ENCODE data around the gene CACNA2D3. TPM values are rescaled to one million over a fixed set of nuclear protein-coding genes. Genes with fewer than 3 reads are reported as not detected.

The CACNA2D3 gene
- total RNA-seq, 1 donor from 2014 or later = not detected

DNA sequence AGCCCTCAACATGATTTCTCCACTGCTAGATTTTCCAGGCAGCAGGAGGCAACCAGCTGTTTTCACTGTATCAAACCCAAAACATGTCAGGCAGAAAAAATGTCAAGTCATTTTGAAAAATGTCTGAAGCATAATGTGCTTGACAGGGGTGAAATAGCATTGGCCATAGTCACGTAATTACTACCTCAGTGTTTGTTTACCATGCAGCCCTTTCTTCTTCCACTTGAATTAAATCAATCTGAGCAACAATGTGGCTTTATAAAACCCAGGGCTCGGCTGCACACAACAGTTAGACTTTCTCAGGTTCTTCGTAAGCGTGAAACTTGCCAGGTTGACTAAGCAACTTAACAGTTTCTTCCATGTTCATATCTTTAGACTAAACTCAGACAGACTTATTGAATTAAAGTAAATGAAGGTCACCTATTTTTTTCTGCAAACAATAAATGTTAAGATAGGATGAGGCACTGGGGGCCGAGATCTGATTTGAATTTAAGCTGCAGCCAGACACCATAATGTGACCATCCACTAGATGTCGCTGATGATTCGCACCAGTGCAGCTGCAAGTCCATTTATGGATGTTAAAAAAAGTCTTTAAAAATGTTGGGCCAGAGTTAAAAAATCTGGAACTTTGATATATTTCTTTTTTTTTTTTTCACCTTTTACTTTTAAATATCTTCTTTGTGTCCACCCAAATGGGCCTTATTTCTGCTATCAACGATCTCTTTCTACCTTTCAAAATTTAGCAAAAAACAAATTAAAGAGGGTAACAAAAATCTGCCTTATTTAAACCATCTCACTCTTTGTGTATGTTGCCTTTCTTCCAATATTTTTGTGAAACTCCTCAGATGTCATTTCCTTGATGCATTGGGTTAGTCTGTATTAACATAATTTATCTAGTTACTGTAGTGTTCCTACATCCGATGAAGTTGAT, 305.9 kb downstream of the CACNA2D3 start:
- Mint-ChIP-seq H3K36me3 (ENCODE audit: low read depth) (no peaks in the 10 kb centered on the region), H3K27me3 (ENCODE audit: low read depth) (peaks cover 9% of the 10 kb centered on the region), H3K4me3 (ENCODE audit: unreplicated experiment) (no peak overlapping the region), H3K27ac (ENCODE audit: unreplicated experiment) (peak overlapping the region; percentile 10), H3K4me1 (ENCODE audit: low read depth) (peaks cover 5% of the 10 kb centered on the region), H3K9me3 (ENCODE audit: low read depth) (no peaks in the 10 kb centered on the region)
- TF ChIP-seq, protein P1, sequence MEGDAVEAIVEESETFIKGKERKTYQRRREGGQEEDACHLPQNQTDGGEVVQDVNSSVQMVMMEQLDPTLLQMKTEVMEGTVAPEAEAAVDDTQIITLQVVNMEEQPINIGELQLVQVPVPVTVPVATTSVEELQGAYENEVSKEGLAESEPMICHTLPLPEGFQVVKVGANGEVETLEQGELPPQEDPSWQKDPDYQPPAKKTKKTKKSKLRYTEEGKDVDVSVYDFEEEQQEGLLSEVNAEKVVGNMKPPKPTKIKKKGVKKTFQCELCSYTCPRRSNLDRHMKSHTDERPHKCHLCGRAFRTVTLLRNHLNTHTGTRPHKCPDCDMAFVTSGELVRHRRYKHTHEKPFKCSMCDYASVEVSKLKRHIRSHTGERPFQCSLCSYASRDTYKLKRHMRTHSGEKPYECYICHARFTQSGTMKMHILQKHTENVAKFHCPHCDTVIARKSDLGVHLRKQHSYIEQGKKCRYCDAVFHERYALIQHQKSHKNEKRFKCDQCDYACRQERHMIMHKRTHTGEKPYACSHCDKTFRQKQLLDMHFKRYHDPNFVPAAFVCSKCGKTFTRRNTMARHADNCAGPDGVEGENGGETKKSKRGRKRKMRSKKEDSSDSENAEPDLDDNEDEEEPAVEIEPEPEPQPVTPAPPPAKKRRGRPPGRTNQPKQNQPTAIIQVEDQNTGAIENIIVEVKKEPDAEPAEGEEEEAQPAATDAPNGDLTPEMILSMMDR (IDR thresholded peaks at IDR 0.05) = peak; percentile 93
- no peak for DNase-seq (ENCODE audit: low spot score)

DNA sequence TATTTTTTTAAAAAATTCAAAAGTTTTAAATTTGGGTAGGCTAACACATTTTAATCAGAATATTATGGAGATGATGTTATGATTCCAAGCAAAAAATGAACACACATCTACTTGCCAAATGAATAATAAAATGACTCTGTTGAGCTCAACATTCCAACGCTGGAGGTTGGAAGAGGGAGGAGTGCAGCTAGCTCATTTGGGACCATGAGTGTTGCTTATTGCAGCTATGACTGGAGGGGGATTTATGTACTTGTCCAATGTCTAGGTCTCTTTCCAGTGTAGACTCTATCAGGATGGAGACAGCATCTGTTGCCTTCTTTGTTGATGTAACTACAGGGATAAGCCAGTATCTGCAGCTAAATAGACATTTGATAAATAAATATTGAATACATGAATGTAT, 310.6 kb downstream of the CACNA2D3 start:
- H3K27ac Mint-ChIP-seq (ENCODE audit: unreplicated experiment) = no peak overlapping the region
- TF ChIP-seq, protein P1 (IDR thresholded peaks at IDR 0.05) = no peak
- no peak overlapping the region for H3K4me3 Mint-ChIP-seq (ENCODE audit: unreplicated experiment)
- no peaks in the 10 kb centered on the region for H3K36me3 Mint-ChIP-seq (ENCODE audit: low read depth)
- H3K4me1 Mint-ChIP-seq (ENCODE audit: low read depth) = peaks cover 3% of the 10 kb centered on the region
- peaks cover 6% of the 10 kb centered on the region for H3K27me3 Mint-ChIP-seq (ENCODE audit: low read depth)
- no peaks in the 10 kb centered on the region for H3K9me3 Mint-ChIP-seq (ENCODE audit: low read depth)
- no peak for DNase-seq (ENCODE audit: low spot score)

DNA sequence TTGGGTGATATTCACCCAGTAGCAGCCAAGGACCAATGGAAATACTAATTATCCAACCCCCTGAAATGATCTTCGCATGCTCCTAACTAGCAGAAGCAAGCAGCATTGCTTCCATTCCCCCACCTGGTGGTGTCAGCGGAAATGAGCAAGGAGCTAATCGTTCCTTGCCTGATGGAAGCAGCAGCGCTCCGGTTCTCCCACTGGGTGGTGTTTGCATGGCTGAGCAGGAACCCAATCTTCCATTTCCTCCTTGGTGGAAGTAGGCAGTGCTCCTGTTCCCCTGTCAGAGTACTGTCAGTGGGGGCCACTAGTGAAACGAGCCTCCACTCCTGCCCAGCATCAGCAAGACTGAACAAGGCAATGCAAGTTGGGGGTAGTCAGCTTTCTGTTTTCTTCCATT, 311.5 kb downstream of the CACNA2D3 start:
- no peaks in the 10 kb centered on the region for H3K4me1 Mint-ChIP-seq (ENCODE audit: low read depth)
- no peak for DNase-seq (ENCODE audit: low spot score)
- H3K4me3 Mint-ChIP-seq (ENCODE audit: unreplicated experiment) = no peak overlapping the region
- H3K27ac Mint-ChIP-seq (ENCODE audit: unreplicated experiment) = no peak overlapping the region
- no peaks in the 10 kb centered on the region for H3K9me3 Mint-ChIP-seq (ENCODE audit: low read depth)
- H3K27me3 Mint-ChIP-seq (ENCODE audit: low read depth) = peaks cover 6% of the 10 kb centered on the region
- no peaks in the 10 kb centered on the region for H3K36me3 Mint-ChIP-seq (ENCODE audit: low read depth)
- TF ChIP-seq, protein P1 (IDR thresholded peaks at IDR 0.05) = no peak

DNA sequence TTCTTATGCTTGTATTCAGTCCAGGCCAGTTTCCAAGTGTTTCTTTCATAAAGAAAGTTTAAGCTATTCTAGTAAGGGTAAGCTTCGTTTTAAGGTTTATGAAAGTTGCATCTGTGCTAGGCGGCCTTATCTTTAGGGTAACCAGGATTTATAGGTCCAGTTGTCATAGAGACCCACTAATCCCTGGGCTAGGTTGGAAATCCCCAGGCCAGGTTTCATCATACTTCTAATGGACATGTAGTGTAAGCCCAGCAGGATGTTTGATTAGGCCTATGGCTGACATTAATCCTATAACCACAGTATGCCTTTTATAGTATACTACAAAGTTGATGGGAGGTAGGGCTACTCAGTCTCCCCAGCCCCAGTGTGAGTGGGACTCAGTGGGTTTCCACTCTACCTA, 312.4 kb downstream of the CACNA2D3 start:
- no peaks in the 10 kb centered on the region for H3K36me3 Mint-ChIP-seq (ENCODE audit: low read depth)
- H3K27me3 Mint-ChIP-seq (ENCODE audit: low read depth) = peaks cover 4% of the 10 kb centered on the region
- no peak overlapping the region for H3K27ac Mint-ChIP-seq (ENCODE audit: unreplicated experiment)
- TF ChIP-seq, protein P1 (IDR thresholded peaks at IDR 0.05) = no peak
- H3K9me3 Mint-ChIP-seq (ENCODE audit: low read depth) = no peaks in the 10 kb centered on the region
- no peak for DNase-seq (ENCODE audit: low spot score)
- H3K4me3 Mint-ChIP-seq (ENCODE audit: unreplicated experiment) = no peak overlapping the region
- H3K4me1 Mint-ChIP-seq (ENCODE audit: low read depth) = no peaks in the 10 kb centered on the region

DNA sequence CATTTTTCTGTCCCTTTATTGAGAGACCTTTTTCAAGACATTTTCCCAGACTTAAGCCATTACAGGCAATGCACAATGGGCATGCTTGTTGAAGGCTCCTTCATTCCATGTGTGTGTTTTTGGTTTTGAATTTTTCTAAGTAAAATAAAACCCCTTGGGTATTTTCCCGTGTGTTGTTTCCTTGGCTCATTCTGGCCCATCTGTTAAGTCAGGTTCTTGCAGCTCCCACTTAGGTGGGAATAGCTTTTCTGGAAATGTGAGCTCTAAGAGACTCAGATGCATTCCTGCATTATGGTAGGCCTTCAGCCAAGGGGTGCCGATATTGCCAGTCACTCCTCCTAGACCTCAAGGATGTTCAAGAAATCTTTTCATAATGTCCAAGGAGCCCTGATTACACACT, 314.9 kb downstream of the CACNA2D3 start:
- no peak overlapping the region for H3K4me3 Mint-ChIP-seq (ENCODE audit: unreplicated experiment)

More for the DNA sequence above, 314.9 kb downstream of the CACNA2D3 start:
- Mint-ChIP-seq H3K27me3 (ENCODE audit: low read depth) (peaks cover 4% of the 10 kb centered on the region), H3K9me3 (ENCODE audit: low read depth) (peaks cover 1% of the 10 kb centered on the region), H3K27ac (ENCODE audit: unreplicated experiment) (no peak overlapping the region), H3K36me3 (ENCODE audit: low read depth) (no peaks in the 10 kb centered on the region), H3K4me1 (ENCODE audit: low read depth) (no peaks in the 10 kb centered on the region)
- TF ChIP-seq, protein P1 (IDR thresholded peaks at IDR 0.05) = no peak
- no peak for DNase-seq (ENCODE audit: low spot score)

All from chondrocyte (in vitro differentiated cells).